Middle frontal gyrus (tissue), 1 donor: ENCODE data around the gene VANGL1.

Experiments
- DNase-seq: peaks from one replicate; pipeline ENCODE4 v3.0.0-alpha.2; 2015; ENCODE audit warnings: low spot score; ENCODE audit errors: extremely low spot score

The VANGL1 gene

GRCh38 chr1:115643666-115644065 lies 1.9 kb downstream of the VANGL1 start:
- no peak for DNase-seq

GRCh38 chr1:115644109-115644508 lies 2.3 kb downstream of the VANGL1 start:
- DNase-seq = no peak

GRCh38 chr1:115647047-115647446 lies 5.3 kb downstream of the VANGL1 start:
- DNase-seq = no peak

- no peak for DNase-seq
Observed at GRCh38 chr1:115647507-115647906, 5.7 kb downstream of the VANGL1 start.

GRCh38 chr1:115647919-115648650 lies 6.3 kb downstream of the VANGL1 start:
- no peak for DNase-seq

GRCh38 chr1:115648717-115649691 lies 7.2 kb downstream of the VANGL1 start:
- DNase-seq = no peak

GRCh38 chr1:115649964-115650363 lies 8.2 kb downstream of the VANGL1 start:
- no peak for DNase-seq

GRCh38 chr1:115650961-115651360 lies 9.2 kb downstream of the VANGL1 start:
- no peak for DNase-seq

- DNase-seq = no peak
Observed at GRCh38 chr1:115651391-115651790, 9.6 kb downstream of the VANGL1 start.

- DNase-seq = no peak
Observed at GRCh38 chr1:115652236-115652788, 10.5 kb downstream of the VANGL1 start.

GRCh38 chr1:115654125-115654524 lies 12.4 kb downstream of the VANGL1 start:
- DNase-seq = no peak

- no peak for DNase-seq
Observed at GRCh38 chr1:115654663-115655305, 13.0 kb downstream of the VANGL1 start.

GRCh38 chr1:115655306-115655663 lies 13.5 kb downstream of the VANGL1 start:
- no peak for DNase-seq

GRCh38 chr1:115655916-115656315 lies 14.1 kb downstream of the VANGL1 start:
- DNase-seq = no peak

GRCh38 chr1:115656461-115657077 lies 14.8 kb downstream of the VANGL1 start:
- no peak for DNase-seq

GRCh38 chr1:115658646-115659045 lies 16.9 kb downstream of the VANGL1 start:
- DNase-seq = no peak

- DNase-seq = no peak
Observed at GRCh38 chr1:115660151-115660550, 18.4 kb downstream of the VANGL1 start.

- no peak for DNase-seq
Observed at GRCh38 chr1:115661157-115661556, 19.4 kb downstream of the VANGL1 start.

- DNase-seq = no peak
Observed at GRCh38 chr1:115665319-115666096, 23.7 kb downstream of the VANGL1 start.

GRCh38 chr1:115666206-115666605 lies 24.4 kb downstream of the VANGL1 start:
- DNase-seq = no peak
